Right cardiac atrium (tissue), 5 donors: ENCODE measurements around the gene MGRN1. TPM values are rescaled to one million over a fixed set of nuclear protein-coding genes. Genes with fewer than 3 reads are reported as not detected.

Experiments
- ATAC-seq, 2 donors: fragments of 200-7000 bp; cut with Tn5 transposase; one replicate each; pipeline versions ENCODE4 v1.8.0 to v1.9.1; 2020; ENCODE audit warnings: moderate library complexity in 2 of 2, mild to moderate bottlenecking in 1 of 2
- DNase-seq, 3 donors: peaks; one replicate each; pipeline ENCODE4 v3.0.0-alpha.2; 2020
- H3K27ac ChIP-seq: one replicate; pipeline ENCODE4 v1.5.1; 2013; ENCODE audit warnings: mild to moderate bottlenecking, low read length, control low read depth, moderate library complexity
- H3K27me3 ChIP-seq: one replicate; pipeline ENCODE4 v1.6.1; 2013; ENCODE audit not compliant: control insufficient read depth, insufficient read depth
- H3K4me1 ChIP-seq: one replicate; pipeline ENCODE4 v1.6.1; 2013; ENCODE audit warnings: low read length; ENCODE audit not compliant: control insufficient read depth, insufficient read depth
- H3K4me3 ChIP-seq: one replicate; pipeline ENCODE4 v1.5.1; 2013; ENCODE audit warnings: low read length, control low read depth
- H3K9me3 ChIP-seq: one replicate; pipeline ENCODE4 v1.6.1; 2013; ENCODE audit warnings: low read length; ENCODE audit not compliant: control insufficient read depth
- WGBS: extraction: QIAGEN DNeasy Blood & Tissue Kit; methylation state at CpG from one replicate; pipeline ENCODE4 v1.1.7; 2013; 5-methylcytosine and 5-hydroxymethylcytosine counted together
- intact Hi-C, 4 donors: fragments of 100-400 bp; cut with DNase I; formaldehyde crosslinking; loops; one replicate each; pipeline versions ENCODE4 v1.11.0 to v1.14.0; 2022 to 2023
- polyA plus RNA-seq: library from polyadenylated mRNA; stranded (reverse); fragments of 200-250 nt; gene quantifications from one replicate; pipeline ENCODE4 v1.2.3, GENCODE V29; 2013
- total RNA-seq, 4 donors: library from RNA; stranded (reverse); fragmentation: NEBNext Ultra II Directional; extraction: Animal tissue kit (Norgen Biotek cat#: 25700); gene quantifications; one replicate each; pipeline ENCODE4 v1.2.1, GENCODE V29; 2021
- donor health status: healthy with polysubstance abuse.
- donor health status: DM: no; HTN: yes; CAD: no.
- donor health status: DM: no; HTN: no; CAD: no.
- donor health status: DM: no; HTN: yes; CAD: no; lungs with severe emphysema.
- donor health status: DM: yes; HTN: yes; CAD: no.

The MGRN1 gene
- total and polyA plus RNA-seq, 5 donors = 22.0 to 49.9 (median 39.9) TPM

DNA sequence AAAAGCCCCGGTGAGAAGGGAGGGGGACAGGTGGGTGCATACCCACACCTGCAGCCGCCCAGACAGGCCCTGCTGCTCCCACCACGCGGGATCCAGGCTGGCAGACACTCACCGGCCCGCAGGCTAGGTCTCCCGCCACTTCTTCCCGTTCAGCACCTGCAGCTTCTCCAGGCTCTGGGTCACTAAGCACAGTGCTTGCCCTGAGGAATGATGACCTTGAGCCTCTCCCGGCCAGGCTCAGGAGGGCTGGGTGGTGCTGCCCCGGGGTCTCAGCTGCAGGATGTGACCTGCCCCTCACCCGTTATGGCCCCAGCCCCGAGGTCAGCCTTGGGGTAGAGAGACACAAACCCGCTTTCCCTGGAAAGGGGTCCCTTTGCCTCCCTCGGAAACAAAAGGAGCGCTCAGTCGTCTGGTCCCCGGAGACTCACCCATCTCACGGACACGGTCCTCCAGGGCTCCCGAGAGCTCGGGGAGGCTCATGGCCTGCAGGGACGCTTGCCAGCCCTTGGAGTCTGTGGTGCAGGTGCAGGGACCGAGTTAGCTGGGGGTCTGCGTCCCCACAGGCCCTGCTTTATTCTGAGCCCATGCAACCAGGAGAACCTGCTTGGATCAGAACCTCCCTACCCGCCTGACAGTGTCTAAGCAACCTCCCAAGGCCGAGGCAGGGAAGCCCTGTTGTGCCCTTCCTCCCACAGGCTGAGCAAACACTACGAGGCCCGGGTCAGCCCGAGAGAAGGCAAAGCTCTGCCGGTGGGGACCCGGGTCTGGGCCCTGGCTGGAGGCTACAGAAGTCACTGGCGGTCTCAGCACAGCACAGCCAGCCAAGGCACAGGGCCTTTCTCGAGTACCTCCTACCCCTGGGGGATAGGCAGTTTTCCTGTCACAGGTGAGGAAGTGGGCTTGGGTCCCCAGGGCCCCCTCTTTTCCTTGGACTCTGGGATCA is 72.5 kb downstream of the MGRN1 start:
- no peaks in the 10 kb centered on the region for H3K27me3 ChIP-seq
- ATAC-seq = no peak
- DNase-seq = peak; percentile 23 to 60 (median 60)
- H3K4me3 ChIP-seq = no peak overlapping the region
- intact Hi-C loops = loop anchor here in 1 of 4 donors (10.0 kb wide), 1 partner anchor 258 kb away; the partner anchor contains the start of gene SEC14L5
- peaks cover 7% of the 10 kb centered on the region for H3K4me1 ChIP-seq
- peak overlapping the region; percentile 40 for H3K27ac ChIP-seq
- no peaks in the 10 kb centered on the region for H3K9me3 ChIP-seq
- WGBS = 81% methylated on average over 33 of the region's 33 CpGs

DNA sequence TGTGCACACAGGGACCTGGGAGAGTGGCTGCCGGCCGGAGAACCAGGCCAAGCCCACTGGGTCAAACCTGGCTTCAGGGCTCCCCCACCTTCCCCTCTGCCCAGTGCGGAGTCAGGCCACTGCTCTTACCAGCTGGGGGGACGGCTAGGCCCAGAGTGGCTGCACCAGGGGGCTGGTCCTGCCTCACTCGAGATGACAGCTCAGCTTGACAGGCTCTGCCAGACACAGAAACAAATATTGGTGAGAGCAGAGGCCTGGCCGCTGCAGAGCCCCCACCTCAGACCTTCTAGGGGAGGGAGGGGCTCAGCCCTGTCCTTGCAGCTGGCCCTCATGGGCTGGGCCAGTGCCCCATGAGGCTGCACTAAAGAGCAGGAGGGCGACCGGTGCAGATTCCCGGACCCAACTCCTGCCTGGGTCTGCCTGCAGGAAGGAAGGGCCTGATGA is 73.2 kb downstream of the MGRN1 start:
- Histone ChIP-seq H3K27ac (no peak overlapping the region), H3K9me3 (no peaks in the 10 kb centered on the region), H3K27me3 (no peaks in the 10 kb centered on the region), H3K4me3 (no peak overlapping the region), H3K4me1 (peaks cover 7% of the 10 kb centered on the region)
- DNase-seq (peak; percentile 17 to 53 (median 53)), ATAC-seq (no peak)
- intact Hi-C loops = loop anchor here in 1 of 4 donors (10.0 kb wide), 1 partner anchor 257 kb away; the partner anchor contains the start of gene SEC14L5
- 82% methylated on average over 9 of the region's 9 CpGs for WGBS

DNA sequence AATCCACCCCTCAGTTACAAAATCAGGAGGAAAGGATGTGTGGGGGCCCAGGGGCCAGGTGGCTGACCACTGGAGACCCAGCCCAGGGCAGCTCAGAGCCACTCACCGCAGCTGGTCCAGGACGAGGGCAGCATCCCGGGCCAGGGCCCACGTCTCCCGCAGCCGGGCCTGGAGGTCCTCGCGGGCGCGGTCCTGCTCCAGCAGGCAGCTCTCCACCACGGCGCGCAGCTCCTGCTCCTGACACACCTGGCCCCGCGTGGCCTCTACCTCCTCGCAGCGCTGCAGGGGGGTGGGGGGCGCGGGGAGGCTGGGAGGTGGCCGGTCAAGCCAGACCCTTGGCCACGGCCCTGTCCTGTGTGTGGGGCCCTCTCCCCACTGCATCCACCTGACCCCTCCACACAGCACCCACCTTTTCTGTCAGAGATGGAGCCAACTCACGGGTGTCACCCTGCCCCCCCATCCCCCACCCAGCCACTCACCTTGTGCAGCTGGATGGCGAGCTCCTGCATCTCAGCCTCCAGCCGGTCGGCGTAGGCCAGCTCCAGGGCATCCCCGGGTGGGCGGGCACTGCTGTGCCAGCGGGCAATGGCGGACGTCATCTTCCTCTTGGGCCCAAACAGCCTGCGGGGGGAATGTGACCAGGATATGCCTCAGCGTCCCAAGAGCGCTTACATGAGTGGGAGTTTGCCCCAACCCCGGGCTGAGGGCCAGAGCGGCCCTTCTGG is 73.9 kb downstream of the MGRN1 start:
- Histone ChIP-seq H3K4me1 (peaks cover 7% of the 10 kb centered on the region), H3K9me3 (no peaks in the 10 kb centered on the region), H3K4me3 (no peak overlapping the region), H3K27me3 (no peaks in the 10 kb centered on the region), H3K27ac (no peak overlapping the region)
- DNase-seq (peak; percentile 19 to 64 (median 62)), ATAC-seq (no peak)
- 91% methylated on average over 36 of the region's 36 CpGs for WGBS
- intact Hi-C loops = loop anchor here in 1 of 4 donors (10.0 kb wide), 1 partner anchor 256 kb away; the partner anchor contains the start of gene SEC14L5

DNA sequence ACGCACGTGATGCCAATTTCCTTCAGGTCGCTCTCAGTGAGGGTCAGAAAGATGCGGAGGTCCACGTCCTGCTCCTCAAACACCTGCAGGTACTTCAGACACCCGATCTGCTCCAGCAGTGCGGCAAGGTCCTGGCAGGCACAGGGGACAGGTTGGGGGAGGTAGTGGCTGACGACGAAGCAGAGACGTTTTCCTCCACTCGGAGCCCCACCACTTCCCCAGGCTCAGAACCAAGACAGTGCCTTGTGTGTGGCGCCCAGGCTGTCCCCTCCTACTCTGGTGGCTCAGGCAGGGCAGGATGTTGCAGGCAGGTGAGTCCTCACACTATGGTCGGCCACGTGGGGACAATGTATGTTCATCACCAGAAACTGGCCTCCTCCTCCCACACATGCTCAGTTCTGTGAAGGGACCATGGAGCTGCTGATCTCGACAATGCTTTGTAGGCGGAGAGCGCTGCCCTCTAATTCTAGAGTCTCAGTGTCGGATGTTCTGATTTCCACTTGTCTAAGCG is 74.5 kb downstream of the MGRN1 start:
- ATAC-seq (no peak), DNase-seq (no peak)
- intact Hi-C loops = loop anchor here in 1 of 4 donors (10.0 kb wide), 1 partner anchor 256 kb away; the partner anchor contains the start of gene SEC14L5
- H3K9me3 ChIP-seq = no peaks in the 10 kb centered on the region
- H3K4me1 ChIP-seq = peaks cover 7% of the 10 kb centered on the region
- 87% methylated on average over 19 of the region's 19 CpGs for WGBS
- no peaks in the 10 kb centered on the region for H3K27me3 ChIP-seq
- H3K4me3 ChIP-seq = no peak overlapping the region
- no peak overlapping the region for H3K27ac ChIP-seq

DNA sequence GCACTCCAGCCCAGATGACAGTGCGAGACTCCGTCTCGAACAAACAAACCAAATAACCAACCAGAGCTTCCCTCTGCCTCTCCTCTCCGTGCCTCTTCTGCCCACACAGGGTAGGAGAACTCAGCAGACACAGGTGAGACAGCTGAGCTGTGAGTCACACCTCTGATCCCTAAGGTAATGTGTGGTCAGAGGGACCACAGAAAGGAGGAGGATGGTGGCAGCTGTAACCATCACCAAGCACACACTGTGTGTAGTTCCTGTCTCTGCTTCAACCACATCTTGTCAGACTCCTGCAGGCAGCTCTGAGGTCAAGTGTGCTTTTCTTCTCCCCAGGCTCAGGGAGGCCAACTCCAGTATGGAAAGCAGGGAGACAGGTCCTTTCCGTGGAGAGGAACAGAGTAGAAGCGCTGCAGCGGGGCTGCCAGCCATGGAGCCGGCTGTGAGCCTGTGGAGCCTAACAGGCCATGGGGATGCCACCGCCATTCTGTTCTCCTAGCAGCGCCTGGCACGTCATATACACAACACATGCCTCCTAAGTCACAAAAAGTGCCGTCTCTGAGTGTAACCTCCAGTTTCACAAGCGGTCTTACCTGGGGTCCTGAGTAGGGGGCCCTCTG is 75.9 kb downstream of the MGRN1 start:
- intact Hi-C loops = no loop called here
- Histone ChIP-seq H3K27me3 (no peaks in the 10 kb centered on the region), H3K9me3 (no peaks in the 10 kb centered on the region), H3K4me1 (peaks cover 3% of the 10 kb centered on the region), H3K4me3 (no peak overlapping the region), H3K27ac (no peak overlapping the region)
- ATAC-seq (no peak), DNase-seq (no peak)
- WGBS = 95% methylated on average over 13 of the region's 13 CpGs

DNA sequence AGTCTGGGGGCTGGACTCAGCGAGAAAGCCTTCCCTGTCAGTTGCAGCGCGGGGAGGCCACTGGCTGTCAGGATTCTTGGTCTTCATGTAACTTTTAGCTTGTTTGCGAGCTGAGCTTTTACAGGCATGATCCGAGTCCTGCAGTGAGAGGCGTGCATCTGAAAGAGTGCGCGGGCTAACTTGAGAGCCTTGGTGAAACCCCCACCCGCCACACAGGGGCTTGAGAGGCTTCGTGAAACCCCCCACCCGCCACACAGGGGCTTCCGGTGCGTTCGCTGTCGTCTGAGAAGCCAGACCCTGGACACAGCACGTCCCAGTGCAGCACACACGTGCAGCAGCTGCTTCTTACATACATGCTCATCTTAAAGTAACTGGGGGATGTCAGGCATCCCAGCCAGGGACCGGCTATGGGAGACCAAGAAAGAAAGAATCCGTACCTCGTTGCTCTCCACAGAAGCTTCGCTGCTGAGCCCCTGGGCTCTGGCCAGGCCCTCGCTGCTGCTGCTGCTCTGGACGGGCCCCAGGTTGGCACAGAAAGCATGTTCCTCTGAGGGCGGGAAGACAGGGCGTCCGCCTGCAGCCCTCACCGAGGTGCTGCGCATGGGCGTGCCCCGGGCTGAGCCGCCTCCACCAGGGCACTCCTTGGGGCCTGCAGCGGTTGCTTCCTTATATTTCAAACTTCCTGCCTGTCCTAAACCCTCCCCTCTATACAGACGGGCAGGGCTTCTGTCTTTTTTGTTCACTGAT is 76.5 kb downstream of the MGRN1 start:
- H3K27ac ChIP-seq = no peak overlapping the region
- H3K27me3 ChIP-seq = no peaks in the 10 kb centered on the region
- H3K4me1 ChIP-seq = no peaks in the 10 kb centered on the region
- 87% methylated on average over 33 of the region's 33 CpGs for WGBS
- H3K4me3 ChIP-seq = no peak overlapping the region
- intact Hi-C loops = no loop called here
- H3K9me3 ChIP-seq = no peaks in the 10 kb centered on the region
- peak in 1 of 2 donors; percentile 32 for ATAC-seq
- peak in 2 of 3 donors; percentile 31 to 42 for DNase-seq

DNA sequence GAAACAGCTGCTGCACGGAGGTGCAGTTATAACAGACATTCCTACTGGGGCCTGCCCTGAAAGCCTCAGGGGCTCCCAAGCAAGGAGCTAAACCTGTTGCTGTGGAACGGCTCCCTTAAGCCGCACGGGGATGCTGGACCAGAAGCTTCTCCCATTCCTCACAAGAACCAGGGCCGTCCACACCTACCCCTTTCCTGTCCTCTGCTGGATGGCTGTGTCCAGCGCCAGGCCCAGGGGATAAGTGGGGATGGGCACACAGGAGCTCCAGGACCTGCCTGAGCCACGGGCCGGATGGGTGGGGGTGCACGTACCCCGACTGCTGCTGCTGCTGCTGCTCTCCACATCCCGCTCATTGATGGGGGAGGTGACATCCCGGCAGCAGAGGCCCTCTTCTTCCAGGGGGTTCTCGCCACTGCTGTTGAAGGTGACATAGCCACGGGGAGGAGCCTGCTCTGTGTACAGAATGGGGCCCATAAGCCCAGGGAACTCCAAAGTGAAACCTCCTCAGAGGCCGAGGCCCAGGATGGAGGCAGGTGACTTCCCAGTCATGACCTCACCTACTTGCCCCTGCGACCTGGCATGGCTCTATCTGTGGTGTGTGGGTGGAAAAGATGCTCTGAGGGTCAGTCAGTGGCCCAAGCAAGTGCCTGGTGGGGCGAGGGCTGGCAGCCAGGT is 77.3 kb downstream of the MGRN1 start:
- no peak for ATAC-seq
- no peak overlapping the region for H3K4me3 ChIP-seq
- WGBS = 93% methylated on average over 17 of the region's 17 CpGs
- no peaks in the 10 kb centered on the region for H3K9me3 ChIP-seq
- H3K27me3 ChIP-seq = no peaks in the 10 kb centered on the region
- intact Hi-C loops = no loop called here
- DNase-seq = no peak
- H3K27ac ChIP-seq = no peak overlapping the region
- no peaks in the 10 kb centered on the region for H3K4me1 ChIP-seq

DNA sequence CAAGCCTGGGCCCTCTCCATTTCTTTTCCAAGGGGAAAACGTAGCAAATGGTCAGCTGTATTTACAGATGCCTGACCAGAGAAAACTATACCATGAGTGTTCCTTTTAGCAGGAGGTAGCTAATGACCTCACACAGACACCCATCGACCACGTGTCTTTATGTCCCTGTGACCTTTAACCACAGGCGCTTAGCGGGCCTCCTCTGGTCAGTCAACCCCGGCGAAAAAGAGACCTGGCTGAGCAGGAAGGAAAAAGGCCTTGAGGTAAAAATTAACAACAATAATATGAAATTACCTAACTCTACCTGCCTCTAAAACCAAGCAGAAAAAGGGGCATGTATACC is 77.8 kb downstream of the MGRN1 start:
- DNase-seq (no peak), ATAC-seq (no peak)
- H3K4me3 ChIP-seq = no peak overlapping the region
- H3K4me1 ChIP-seq = no peaks in the 10 kb centered on the region
- 87% methylated on average over 7 of the region's 7 CpGs for WGBS
- H3K27ac ChIP-seq = no peak overlapping the region
- intact Hi-C loops = no loop called here
- no peaks in the 10 kb centered on the region for H3K27me3 ChIP-seq
- no peaks in the 10 kb centered on the region for H3K9me3 ChIP-seq

DNA sequence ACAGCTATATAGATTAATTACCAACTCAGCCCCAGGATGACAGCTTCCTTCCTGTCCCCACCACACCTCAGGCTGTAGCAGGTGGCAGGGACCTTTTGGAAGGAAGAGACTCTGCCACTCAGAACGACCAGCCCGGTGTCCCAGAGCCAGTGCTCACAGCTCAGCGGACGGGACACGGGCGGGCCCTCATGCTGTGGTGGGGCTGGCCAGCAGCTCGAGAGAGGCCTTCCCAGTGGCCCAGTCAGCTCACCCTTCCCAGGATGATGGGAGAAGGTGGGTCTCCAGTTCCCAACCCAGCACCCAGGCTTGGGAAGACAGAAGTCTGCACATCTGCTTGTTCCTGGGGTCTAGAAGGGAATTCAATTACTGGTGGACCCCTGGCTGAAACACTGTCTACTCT is 79.3 kb downstream of the MGRN1 start:
- Histone ChIP-seq H3K27ac (no peak overlapping the region), H3K27me3 (no peaks in the 10 kb centered on the region), H3K4me3 (no peak overlapping the region), H3K4me1 (no peaks in the 10 kb centered on the region), H3K9me3 (no peaks in the 10 kb centered on the region)
- intact Hi-C loops = no loop called here
- ATAC-seq (no peak), DNase-seq (no peak)
- WGBS = 86% methylated on average over 7 of the region's 7 CpGs

DNA sequence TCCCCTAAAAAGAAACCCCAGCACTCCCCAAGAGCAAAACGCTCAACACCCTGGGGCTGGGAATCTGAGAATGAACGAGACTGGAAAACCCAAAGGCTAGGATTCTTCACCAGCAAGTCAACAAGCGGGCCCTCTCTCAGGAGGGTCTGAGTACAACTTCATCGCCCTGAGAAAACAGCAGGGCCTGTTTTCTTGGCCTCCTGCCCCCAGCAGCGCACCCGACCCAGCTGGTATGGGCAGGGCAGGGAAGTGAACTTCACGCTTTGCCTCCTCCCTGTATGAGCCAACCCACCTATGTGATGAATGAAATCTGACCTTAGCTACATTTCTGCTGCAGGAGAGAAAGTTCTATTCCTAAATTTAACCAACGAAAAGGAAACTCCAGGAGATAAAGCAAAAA is 79.9 kb downstream of the MGRN1 start:
- WGBS = 88% methylated on average over 8 of the region's 8 CpGs
- intact Hi-C loops = no loop called here
- no peak for DNase-seq

More for the DNA sequence above, 79.9 kb downstream of the MGRN1 start:
- H3K27ac ChIP-seq = no peak overlapping the region
- H3K4me3 ChIP-seq = no peak overlapping the region
- no peak for ATAC-seq
- H3K4me1 ChIP-seq = no peaks in the 10 kb centered on the region
- H3K27me3 ChIP-seq = no peaks in the 10 kb centered on the region
- no peaks in the 10 kb centered on the region for H3K9me3 ChIP-seq
